CD4-positive, alpha-beta T cell (primary cell): ENCODE results near the gene GAS7. TPM values are rescaled to one million over a fixed set of nuclear protein-coding genes. Genes with fewer than 3 reads are reported as not detected.

Experiments used
- ATAC-seq: fragments of 200-7000 bp; cut with Tn5 transposase; one replicate; pipeline ENCODE4 v1.10.0; 2022; ENCODE audit warnings: mild to moderate bottlenecking; ENCODE audit not compliant: poor library complexity
- CTCF ChIA-PET: fragments of 350-600 bp; sonication (Branson Sonifier 250); formaldehyde crosslinking; loops from one replicate; lab custom pipeline; 2021; ENCODE audit warnings: antibody characterized with exemption, inconsistent platforms; lab: Charles Lee
- POLR2A ChIA-PET: fragments of 350-600 bp; sonication (Branson Sonifier 250); formaldehyde crosslinking; loops from one replicate; lab custom pipeline; 2021; ENCODE audit warnings: antibody characterized with exemption, inconsistent platforms; lab: Charles Lee
- DNase-seq, 14 experiments: peaks; one replicate each; pipeline ENCODE4 v3.0.0-alpha.2; 2013 to 2020; ENCODE audit warnings: mixed read lengths in 2 of 14
- H3K27ac ChIP-seq, 2 donors: one replicate each; pipeline versions ENCODE4 v1.5.1 to v1.7.0; 2013; ENCODE audit warnings: low read length in 2 of 2, low read depth in 1 of 2, mild to moderate bottlenecking in 1 of 2
- H3K27me3 ChIP-seq, 2 experiments: 1 replicate in 1 of 2; 2 replicates in 1 of 2; pipeline versions ENCODE4 v1.6.1 to v1.7.0; 2013; ENCODE audit warnings: low read length in 2 of 2, control low read depth in 1 of 2, mild to moderate bottlenecking in 1 of 2, moderate library complexity in 1 of 2; ENCODE audit not compliant: insufficient read depth in 2 of 2, control insufficient read depth in 1 of 2
- H3K36me3 ChIP-seq: one replicate; pipeline ENCODE4 v1.6.1; 2013; ENCODE audit warnings: low read length, control low read depth; ENCODE audit not compliant: insufficient read depth
- H3K4me1 ChIP-seq: one replicate; pipeline ENCODE4 v1.6.1; 2013; ENCODE audit warnings: low read length, control low read depth; ENCODE audit not compliant: insufficient read depth
- H3K4me3 ChIP-seq: one replicate; pipeline ENCODE4 v1.5.1; 2013; ENCODE audit warnings: mild to moderate bottlenecking, low read length, moderate library complexity
- H3K9me3 ChIP-seq, 2 experiments: 1 replicate in 1 of 2; 2 replicates in 1 of 2; pipeline versions ENCODE4 v1.6.1 to v1.7.0; 2013; ENCODE audit warnings: low read length in 2 of 2, mild to moderate bottlenecking in 2 of 2, control low read depth in 1 of 2, moderate library complexity in 1 of 2; ENCODE audit not compliant: control insufficient read depth in 1 of 2, insufficient read depth in 1 of 2
- H3K27ac Mint-ChIP-seq: one replicate; pipeline ENCODE4 v1.8.0; 2020; ENCODE audit warnings: mixed read lengths
- H3K27me3 Mint-ChIP-seq: one replicate; pipeline ENCODE4 v1.8.0; 2021; ENCODE audit warnings: mixed read lengths
- H3K36me3 Mint-ChIP-seq: one replicate; pipeline ENCODE4 v1.8.0; 2021; ENCODE audit warnings: low read depth, mixed read lengths
- H3K4me1 Mint-ChIP-seq: one replicate; pipeline ENCODE4 v1.8.0; 2021; ENCODE audit warnings: low read depth, mixed read lengths
- H3K4me3 Mint-ChIP-seq: one replicate; pipeline ENCODE4 v1.8.0; 2020; ENCODE audit warnings: mild to moderate bottlenecking, mixed read lengths
- H3K9me3 Mint-ChIP-seq: one replicate; pipeline ENCODE4 v1.8.0; 2020; ENCODE audit warnings: mixed read lengths
- intact Hi-C, 2 experiments: fragments of 100-400 bp; cut with DNase I in 1 of 2; cut with micrococcal nuclease in 1 of 2; formaldehyde crosslinking; loops; one replicate each; pipeline versions ENCODE4 v1.15.1 to v1.9.0; 2023 to 2025; cut with DNase I, micrococcal nuclease
- total RNA-seq, 174 experiments: library from RNA in 2 of 174; stranded (reverse) in 2 of 174; gene quantifications; one replicate each; pipeline ENCODE4 v1.2.3 and lab custom pipeline; 2021 to 2026
- TF ChIP-seq, protein P1 (sequence below): fragments of 200-600 bp; IDR thresholded peaks from one replicate; pipeline ENCODE4 v1.8.0; 2022; ENCODE audit warnings: antibody characterized with exemption, mild to moderate bottlenecking

The GAS7 gene
- total RNA-seq, 2 experiments from 2014 or later, result 1.8 to 3.4 TPM

DNA sequence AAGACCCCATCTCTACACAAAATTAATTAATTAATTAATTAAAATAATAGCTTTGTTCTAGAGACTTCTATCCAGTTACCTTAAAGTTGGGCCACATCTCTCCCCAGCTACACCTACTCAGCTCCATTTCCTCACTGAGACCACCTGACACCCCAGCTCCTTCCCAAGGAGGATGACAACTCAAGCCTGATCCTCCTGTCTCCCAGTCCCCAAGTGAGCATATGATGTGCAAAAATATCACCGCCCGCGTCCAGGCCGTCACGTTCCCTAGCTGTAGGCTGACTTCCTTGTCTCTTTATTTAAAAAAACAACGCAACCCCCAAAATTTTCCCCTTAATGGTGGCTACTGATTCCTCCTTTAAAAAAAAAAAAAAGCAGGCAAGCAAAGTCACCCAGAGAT, 173.2 kb downstream of the GAS7 start:
- Histone ChIP-seq H3K36me3 (no peaks in the 10 kb centered on the region), H3K27me3 (no peaks in the 10 kb centered on the region), H3K4me3 (no peak overlapping the region), H3K4me1 (no peaks in the 10 kb centered on the region), H3K9me3 (no peaks in the 10 kb centered on the region), H3K27ac (no peak overlapping the region)
- Mint-ChIP-seq H3K27ac (no peak overlapping the region), H3K9me3 (no peaks in the 10 kb centered on the region), H3K27me3 (no peaks in the 10 kb centered on the region), H3K36me3 (no peaks in the 10 kb centered on the region), H3K4me3 (no peak overlapping the region), H3K4me1 (no peaks in the 10 kb centered on the region)
- no peak for ATAC-seq
- ChIA-PET POLR2A (no interaction called here), CTCF (no interaction called here)
- TF ChIP-seq, protein P1, sequence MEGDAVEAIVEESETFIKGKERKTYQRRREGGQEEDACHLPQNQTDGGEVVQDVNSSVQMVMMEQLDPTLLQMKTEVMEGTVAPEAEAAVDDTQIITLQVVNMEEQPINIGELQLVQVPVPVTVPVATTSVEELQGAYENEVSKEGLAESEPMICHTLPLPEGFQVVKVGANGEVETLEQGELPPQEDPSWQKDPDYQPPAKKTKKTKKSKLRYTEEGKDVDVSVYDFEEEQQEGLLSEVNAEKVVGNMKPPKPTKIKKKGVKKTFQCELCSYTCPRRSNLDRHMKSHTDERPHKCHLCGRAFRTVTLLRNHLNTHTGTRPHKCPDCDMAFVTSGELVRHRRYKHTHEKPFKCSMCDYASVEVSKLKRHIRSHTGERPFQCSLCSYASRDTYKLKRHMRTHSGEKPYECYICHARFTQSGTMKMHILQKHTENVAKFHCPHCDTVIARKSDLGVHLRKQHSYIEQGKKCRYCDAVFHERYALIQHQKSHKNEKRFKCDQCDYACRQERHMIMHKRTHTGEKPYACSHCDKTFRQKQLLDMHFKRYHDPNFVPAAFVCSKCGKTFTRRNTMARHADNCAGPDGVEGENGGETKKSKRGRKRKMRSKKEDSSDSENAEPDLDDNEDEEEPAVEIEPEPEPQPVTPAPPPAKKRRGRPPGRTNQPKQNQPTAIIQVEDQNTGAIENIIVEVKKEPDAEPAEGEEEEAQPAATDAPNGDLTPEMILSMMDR, result no peak
- intact Hi-C loops, result no loop called here
- no peak for DNase-seq

DNA sequence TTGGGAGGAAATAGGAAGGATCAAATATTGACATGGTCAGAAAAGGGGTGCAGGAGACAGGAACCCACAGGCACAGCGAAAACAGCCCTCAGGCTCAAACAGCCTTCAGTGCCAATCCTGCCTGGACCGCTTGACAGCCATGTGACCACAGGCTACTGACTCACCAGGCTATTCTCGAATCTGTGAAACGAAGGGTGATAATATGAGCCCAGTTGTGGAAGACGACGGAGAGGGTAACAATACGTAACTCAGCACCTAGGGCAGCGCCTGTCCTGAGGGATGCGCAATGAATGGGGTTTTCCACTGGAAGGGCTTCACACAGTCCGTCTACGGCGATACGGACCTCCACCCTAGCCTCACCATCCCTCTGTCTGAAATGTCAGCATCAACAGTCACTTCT, 176.0 kb downstream of the GAS7 start:
- TF ChIP-seq, protein P1, result no peak
- intact Hi-C loops, result no loop called here

DNA sequence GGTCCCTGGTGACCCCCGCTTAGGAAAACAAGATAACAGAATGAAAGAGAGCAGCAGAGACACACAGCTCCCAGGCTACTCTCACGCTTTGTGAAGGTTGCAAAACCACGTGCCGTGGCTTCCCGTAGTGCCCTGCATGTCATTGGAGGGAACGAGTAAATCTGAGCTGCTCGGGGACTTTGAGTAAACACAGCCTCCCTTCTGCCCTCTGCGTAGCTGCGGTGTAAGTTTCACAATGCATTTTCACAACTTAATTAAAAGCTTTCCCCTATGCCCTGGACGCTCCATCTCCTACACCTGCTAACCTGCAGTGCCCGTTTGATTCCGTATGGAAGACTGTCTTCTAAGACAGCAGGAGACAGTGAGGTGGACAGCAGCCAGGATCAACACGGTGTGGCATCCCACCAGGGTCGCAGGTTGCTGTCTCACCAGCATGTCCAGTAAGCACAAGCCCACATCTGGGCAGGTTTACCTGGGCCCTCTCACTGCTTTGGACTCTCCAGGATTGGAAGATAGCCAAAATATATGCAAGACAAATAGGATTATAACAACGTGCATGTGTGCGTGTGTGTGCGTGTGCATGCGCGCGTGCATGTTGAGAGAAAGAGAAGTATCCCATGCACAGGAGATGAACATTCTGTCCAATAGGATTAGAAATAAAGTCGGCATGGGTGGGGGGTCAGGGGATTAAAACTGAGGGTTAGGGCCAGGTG, 177.0 kb downstream of the GAS7 start:
- peak in 3 of 14 experiments; percentile 11 to 50 (median 42) for DNase-seq
- H3K36me3 ChIP-seq, result no peaks in the 10 kb centered on the region
- H3K27me3 ChIP-seq, result no peaks in the 10 kb centered on the region
- H3K9me3 Mint-ChIP-seq, result no peaks in the 10 kb centered on the region
- no peaks in the 10 kb centered on the region for H3K4me1 ChIP-seq
- no peak overlapping the region for H3K27ac ChIP-seq
- no peak overlapping the region for H3K4me3 ChIP-seq
- no peaks in the 10 kb centered on the region for H3K4me1 Mint-ChIP-seq
- H3K9me3 ChIP-seq, result no peaks in the 10 kb centered on the region
- no peak overlapping the region for H3K4me3 Mint-ChIP-seq
- no peaks in the 10 kb centered on the region for H3K27me3 Mint-ChIP-seq
- H3K36me3 Mint-ChIP-seq, result no peaks in the 10 kb centered on the region
- intact Hi-C loops, result no loop called here
- ChIA-PET CTCF (no interaction called here), POLR2A (no interaction called here)
- no peak for ATAC-seq
- no peak overlapping the region for H3K27ac Mint-ChIP-seq
- TF ChIP-seq, protein P1, result no peak

More for the DNA sequence above, 176.0 kb downstream of the GAS7 start:
- no peaks in the 10 kb centered on the region for H3K36me3 ChIP-seq
- H3K4me1 ChIP-seq, result no peaks in the 10 kb centered on the region
- ChIA-PET POLR2A (no interaction called here), CTCF (no interaction called here)
- Mint-ChIP-seq H3K9me3 (no peaks in the 10 kb centered on the region), H3K27me3 (no peaks in the 10 kb centered on the region), H3K36me3 (no peaks in the 10 kb centered on the region), H3K4me1 (no peaks in the 10 kb centered on the region), H3K27ac (no peak overlapping the region), H3K4me3 (no peak overlapping the region)
- no peaks in the 10 kb centered on the region for H3K27me3 ChIP-seq
- H3K27ac ChIP-seq, result no peak overlapping the region
- ATAC-seq (no peak), DNase-seq (peak in 2 of 14 experiments; percentile 20 to 29)
- no peak overlapping the region for H3K4me3 ChIP-seq
- H3K9me3 ChIP-seq, result no peaks in the 10 kb centered on the region
